SU-DHL-6 (cell line): Measurements from ENCODE around the gene MAT1A.

ENCODE experiments used
- H2AFZ ChIP-seq: fragments of 200-600 bp; sonication (generic); 2 replicates; pipeline ENCODE4 v1.6.1; 2014; ENCODE audit warnings: low read depth, mild to moderate bottlenecking, moderate library complexity, mixed read lengths, antibody characterized with exemption, low read length; ENCODE audit not compliant: severe bottlenecking
- H3F3A ChIP-seq: fragments of 200-600 bp; shearing (Covaris generic); 2 replicates; pipeline ENCODE4 v1.6.0; 2016; ENCODE audit warnings: antibody characterized with exemption, mild to moderate bottlenecking; ENCODE audit not compliant: insufficient read depth
- H3K27ac ChIP-seq: fragments of 200-600 bp; sonication (generic); 2 replicates; pipeline ENCODE4 v1.5.1; 2016; ENCODE audit warnings: low read depth, mild to moderate bottlenecking, low read length, moderate library complexity, mixed read lengths
- H3K27me3 ChIP-seq: fragments of 200-600 bp; sonication (generic), shearing (Covaris generic); 2 replicates; pipeline ENCODE4 v1.6.0; 2014; ENCODE audit warnings: mild to moderate bottlenecking, low read length
- H3K36me3 ChIP-seq: fragments of 200-600 bp; sonication (generic); 2 replicates; pipeline ENCODE4 v1.6.1; 2014; ENCODE audit warnings: mild to moderate bottlenecking, low read length, mixed read lengths
- H3K4me2 ChIP-seq: fragments of 300-600, 200-600 bp; shearing (Covaris generic), sonication (generic); 2 replicates; pipeline ENCODE4 v1.6.0; 2014; ENCODE audit warnings: low read length, low read depth, mild to moderate bottlenecking; ENCODE audit not compliant: poor library complexity, severe bottlenecking
- H3K4me3 ChIP-seq: fragments of 200-600 bp; sonication (generic); 2 replicates; pipeline ENCODE4 v1.5.1; 2014; ENCODE audit warnings: antibody characterized with exemption, low read length, mild to moderate bottlenecking, mixed read lengths; ENCODE audit not compliant: insufficient read depth, poor library complexity, severe bottlenecking
- H3K79me2 ChIP-seq: fragments of 200-600 bp; sonication (generic); 2 replicates; pipeline ENCODE4 v1.6.1; 2014; ENCODE audit warnings: mild to moderate bottlenecking, low read length, moderate library complexity; ENCODE audit not compliant: insufficient read depth
- H3K9ac ChIP-seq: fragments of 200-600 bp; sonication (generic); 2 replicates; pipeline ENCODE4 v1.7.0; 2014; ENCODE audit warnings: mild to moderate bottlenecking, low read length
- H3K9me2 ChIP-seq: fragments of 200-600 bp; sonication (generic); replicated peaks from 2 replicates; pipeline ENCODE4 v1.6.1; 2014; ENCODE audit warnings: low read length; ENCODE audit not compliant: insufficient read depth
- H3K9me3 ChIP-seq: fragments of 200-600 bp; sonication (generic); 2 replicates; pipeline ENCODE4 v1.6.1; 2014; ENCODE audit warnings: low read length, mixed read lengths; ENCODE audit not compliant: insufficient read depth
- H4K20me1 ChIP-seq: fragments of 200-600 bp; sonication (generic); 2 replicates; pipeline ENCODE4 v1.6.1; 2014; ENCODE audit warnings: low read depth, mild to moderate bottlenecking, antibody characterized with exemption, low read length, moderate library complexity, mixed read lengths
- CTCF ChIP-seq: fragments of 200-600 bp; sonication (generic); IDR thresholded peaks from one replicate; pipeline ENCODE4 v1.5.1; 2017; ENCODE audit warnings: antibody characterized with exemption, mild to moderate bottlenecking, low read length, moderate library complexity; ENCODE audit not compliant: insufficient read depth, poor library complexity, severe bottlenecking
- EZH2phosphoT487 ChIP-seq: fragments of 200-600 bp; sonication (generic), shearing (Covaris generic); conservative IDR thresholded peaks from 2 replicates; pipeline ENCODE4 v1.6.1; 2018; ENCODE audit warnings: mild to moderate bottlenecking, antibody characterized with exemption, low read length, moderate library complexity, mixed read lengths

MAT1A gene

GRCh38 chr10:80273523-80274170, 15.8 kb downstream of the MAT1A start:
- no peaks in the 10 kb centered on the region for H4K20me1 ChIP-seq
- H3K27ac ChIP-seq = no peak overlapping the region
- H3K27me3 ChIP-seq = no peaks in the 10 kb centered on the region
- H2AFZ ChIP-seq = no peak overlapping the region
- H3K36me3 ChIP-seq = no peaks in the 10 kb centered on the region
- H3K9ac ChIP-seq = no peak overlapping the region
- H3K4me3 ChIP-seq = no peak overlapping the region
- no peaks in the 10 kb centered on the region for H3K79me2 ChIP-seq
- H3K9me3 ChIP-seq = no peaks in the 10 kb centered on the region
- no peak overlapping the region for H3K4me2 ChIP-seq
- H3K9me2 ChIP-seq = no peaks in the 10 kb centered on the region
- H3F3A ChIP-seq = no peaks in the 10 kb centered on the region
- TF ChIP-seq EZH2phosphoT487 (no peak), CTCF (no peak)

GRCh38 chr10:80272793-80273522, 16.5 kb downstream of the MAT1A start:
- no peak for TF ChIP-seq EZH2phosphoT487
- no peak for TF ChIP-seq CTCF
- Histone ChIP-seq H3K27me3 (no peaks in the 10 kb centered on the region), H3K36me3 (no peaks in the 10 kb centered on the region), H3K9me2 (no peaks in the 10 kb centered on the region), H3K79me2 (no peaks in the 10 kb centered on the region), H3K4me2 (no peak overlapping the region), H3K27ac (no peak overlapping the region), H3K4me3 (no peak overlapping the region), H3K9ac (no peak overlapping the region), H4K20me1 (no peaks in the 10 kb centered on the region), H2AFZ (no peak overlapping the region), H3K9me3 (no peaks in the 10 kb centered on the region), H3F3A (no peaks in the 10 kb centered on the region)

- no peak for TF ChIP-seq CTCF
- TF ChIP-seq EZH2phosphoT487 = no peak
- Histone ChIP-seq H3K9me2 (no peaks in the 10 kb centered on the region), H3K9me3 (no peaks in the 10 kb centered on the region), H3K36me3 (no peaks in the 10 kb centered on the region), H3K79me2 (no peaks in the 10 kb centered on the region), H3K27me3 (no peaks in the 10 kb centered on the region), H3F3A (no peaks in the 10 kb centered on the region), H3K9ac (no peak overlapping the region), H3K27ac (no peak overlapping the region), H3K4me2 (no peak overlapping the region), H4K20me1 (no peaks in the 10 kb centered on the region), H2AFZ (no peak overlapping the region), H3K4me3 (no peak overlapping the region)
These were observed 18.0 kb downstream of the MAT1A start for GRCh38 chr10:80271416-80271815.
